Glomerular visceral epithelial cell (primary cell): ENCODE data around the gene RPL11.
"Not testable (repeated sequence)": the region's sequence is repeated elsewhere in the genome, so short reads cannot be mapped to it uniquely, and the experiment has no call there.

Experiments used
- DNase-seq: peaks from one replicate; pipeline ENCODE4 v3.0.0-alpha.2; 2016; ENCODE audit errors: extremely low spot score

Gene RPL11

DNA sequence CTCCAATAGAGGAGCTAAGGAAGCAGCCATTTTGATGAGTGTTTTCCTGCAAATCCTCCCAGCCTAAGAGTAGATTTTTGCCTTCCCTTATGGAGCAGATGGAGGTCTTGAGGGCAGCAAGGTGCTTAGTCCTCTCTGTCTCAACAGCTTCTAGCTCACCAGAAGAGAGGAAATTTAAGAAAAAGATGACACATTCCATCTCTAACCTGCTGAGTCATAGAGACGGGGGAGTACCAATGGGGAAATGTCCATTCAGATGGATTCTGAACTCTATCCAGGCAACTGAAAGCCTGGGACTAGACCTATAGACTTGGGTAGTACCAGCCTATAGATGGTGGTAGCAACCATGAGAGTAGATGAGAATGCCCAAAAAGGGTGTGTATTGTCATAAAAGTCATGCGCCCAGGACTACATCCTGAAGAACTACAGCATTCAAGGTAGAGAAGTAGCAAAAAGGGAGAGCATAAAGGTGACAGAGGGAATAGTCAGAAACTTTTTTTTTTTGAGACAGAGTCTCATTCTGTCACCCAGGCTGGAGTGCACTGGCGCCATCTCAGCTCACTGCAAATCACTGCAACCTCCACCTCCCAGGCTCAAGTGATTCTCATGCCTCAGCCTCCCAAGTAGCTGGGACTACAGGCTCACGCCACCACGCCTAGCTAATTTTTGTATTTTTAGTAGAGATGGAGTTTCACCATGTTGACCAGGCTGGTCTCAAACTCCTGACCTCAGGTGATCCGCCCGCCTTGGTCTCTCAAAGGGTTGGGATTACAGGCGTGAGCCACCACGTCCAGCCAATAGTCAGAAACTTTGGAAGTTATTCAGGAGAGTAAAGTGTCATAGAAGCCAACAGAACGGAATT is 41.0 kb downstream of the RPL11 start:
- DNase-seq = no peak

DNA sequence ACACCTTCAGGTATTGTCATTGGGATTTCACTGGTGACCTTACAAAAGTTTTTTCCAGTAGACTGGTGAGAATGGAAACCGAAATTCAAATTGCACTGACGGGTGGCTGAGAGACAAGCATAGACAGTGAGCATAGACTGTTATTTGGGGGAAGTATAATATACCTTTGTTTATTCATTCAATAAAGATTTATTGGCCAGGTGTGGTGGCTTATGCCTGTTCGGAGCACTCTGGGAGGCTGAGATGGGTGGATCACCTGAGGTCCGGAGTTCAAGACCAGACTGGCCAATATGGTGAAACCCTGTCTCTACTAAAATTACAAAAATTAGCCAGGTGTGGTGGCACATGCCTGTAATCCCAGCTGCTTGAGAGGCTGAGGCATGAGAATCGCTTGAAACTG is 41.7 kb downstream of the RPL11 start:
- not testable (repeated sequence) for DNase-seq

DNA sequence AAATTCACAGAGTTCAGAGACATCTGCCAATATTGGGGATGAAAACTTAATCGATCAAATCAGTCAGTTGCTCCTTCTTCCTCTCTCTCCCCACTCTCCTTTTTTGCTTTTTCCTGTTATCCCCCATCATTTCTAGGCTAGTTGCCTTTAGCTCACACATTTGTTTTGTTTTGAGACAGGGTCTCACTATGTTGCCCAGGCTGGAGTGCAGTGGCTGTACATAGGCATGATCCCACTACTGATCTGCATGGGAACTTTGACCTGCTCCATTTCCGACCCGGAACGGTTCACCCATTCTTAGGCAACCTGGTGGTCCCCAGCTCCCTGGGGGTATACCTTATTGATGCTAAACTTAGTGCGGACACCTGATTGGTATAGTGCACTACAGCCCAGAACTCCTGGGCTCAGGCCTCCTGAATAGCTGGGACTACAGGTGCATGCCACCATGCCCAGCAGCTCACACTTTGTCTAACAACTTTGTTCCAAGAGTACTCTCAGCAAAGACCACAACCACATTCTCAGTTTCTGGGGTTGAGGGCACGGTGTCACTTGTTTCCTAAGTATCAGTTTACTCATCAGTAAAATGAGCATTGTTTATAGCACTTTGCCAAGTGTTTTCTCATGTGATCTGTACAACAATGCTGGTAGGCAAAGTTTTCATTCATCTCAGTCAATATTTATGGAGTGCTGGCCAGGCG is 45.0 kb downstream of the RPL11 start:
- no peak for DNase-seq

DNA sequence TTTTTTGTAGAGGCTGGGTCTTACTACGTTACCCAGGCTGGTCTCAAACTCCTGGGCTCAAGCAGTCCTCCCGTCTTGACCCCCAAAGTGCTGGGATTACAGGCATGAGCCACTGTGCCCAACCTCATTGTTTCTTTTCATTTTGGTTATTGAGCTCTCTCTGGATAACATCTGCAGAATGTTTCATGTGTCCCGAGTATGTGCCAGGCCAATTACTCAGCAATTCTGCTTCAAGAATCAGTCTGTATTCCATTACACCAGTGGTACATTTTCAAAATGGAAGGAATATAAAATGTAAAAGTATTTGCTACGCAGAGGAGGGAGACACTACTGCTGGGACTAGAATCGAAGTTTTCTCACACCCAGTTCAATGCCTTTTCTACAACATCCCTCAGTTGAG is 50.0 kb downstream of the RPL11 start:
- DNase-seq = no peak

DNA sequence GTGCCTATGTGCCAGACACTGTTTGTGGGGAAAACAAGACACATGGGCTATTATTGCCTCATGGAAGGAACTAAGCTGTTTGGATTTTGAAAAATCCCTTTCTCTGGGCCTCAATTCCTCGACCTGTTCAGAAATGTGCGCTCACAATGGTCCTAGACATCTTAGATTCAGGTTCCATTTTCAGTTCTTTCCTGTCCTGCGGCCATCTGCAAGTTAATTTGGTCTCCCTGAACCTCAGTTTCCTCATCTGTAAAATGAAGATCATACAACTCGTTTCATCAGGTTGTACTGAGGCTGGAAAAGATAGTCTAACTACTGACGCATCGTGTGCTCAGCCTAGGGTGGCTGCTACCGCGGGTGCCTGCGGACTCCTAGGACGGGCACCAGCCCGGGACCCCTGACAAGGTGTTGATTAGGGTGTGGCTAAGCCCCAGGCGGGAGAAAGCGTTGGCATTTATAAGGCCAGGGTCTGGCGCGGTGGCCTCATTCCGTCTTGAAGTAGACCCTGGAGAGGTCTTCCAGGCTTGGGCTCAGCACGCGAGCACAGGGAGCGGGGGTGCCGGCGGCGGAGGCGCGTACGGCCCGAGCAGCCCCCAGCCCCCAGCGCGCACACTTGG is 51.2 kb downstream of the RPL11 start:
- no peak for DNase-seq

DNA sequence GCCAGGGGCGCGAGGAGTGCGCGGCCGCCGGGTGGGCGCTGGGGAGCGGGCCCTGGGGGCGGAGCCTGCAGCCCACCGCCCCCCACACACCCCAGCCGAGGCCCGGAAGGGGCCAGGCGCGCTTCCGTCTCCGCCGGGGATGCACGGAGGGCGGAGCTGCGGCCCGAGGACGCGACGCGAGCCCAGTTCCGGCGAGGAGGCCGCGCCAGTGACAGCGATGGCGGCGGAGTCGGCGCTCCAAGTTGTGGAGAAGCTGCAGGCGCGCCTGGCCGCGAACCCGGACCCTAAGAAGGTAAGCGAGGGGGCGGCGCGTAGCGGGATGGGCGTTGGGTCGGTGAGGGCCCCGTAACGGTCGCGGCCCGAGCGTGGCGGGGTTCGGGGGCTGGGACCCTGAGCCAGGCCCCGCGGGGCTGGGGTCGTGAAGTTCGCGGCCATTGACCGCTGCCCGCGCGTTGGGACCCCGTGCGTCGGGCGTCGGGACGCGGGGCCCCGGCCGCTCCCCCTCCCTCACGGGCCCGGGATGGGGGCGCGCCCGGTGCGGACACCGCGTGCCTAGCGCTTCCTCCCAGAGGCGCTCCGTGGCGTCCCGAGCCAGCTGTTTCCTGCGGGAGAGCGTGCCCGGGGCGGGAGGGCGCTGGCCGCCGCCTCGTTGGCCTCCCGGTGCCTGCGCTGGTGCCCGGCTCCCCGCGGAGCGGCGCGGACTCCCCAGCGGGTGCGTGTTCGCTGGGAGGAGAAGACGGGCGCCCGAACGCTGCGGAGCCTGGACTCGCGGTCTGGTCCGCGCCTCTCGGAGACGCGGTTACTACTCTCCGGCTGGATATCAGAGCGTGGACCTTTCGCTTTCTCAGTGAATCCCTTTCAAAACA is 51.9 kb downstream of the RPL11 start, which contains the start of gene ELOA:
Gene ELOA, plus strand, starts transcription at position 185 of the 866 bp plus-strand sequence. Its CDS starts 33 bp downstream, at position 218.
- DNase-seq = peak; percentile 70

DNA sequence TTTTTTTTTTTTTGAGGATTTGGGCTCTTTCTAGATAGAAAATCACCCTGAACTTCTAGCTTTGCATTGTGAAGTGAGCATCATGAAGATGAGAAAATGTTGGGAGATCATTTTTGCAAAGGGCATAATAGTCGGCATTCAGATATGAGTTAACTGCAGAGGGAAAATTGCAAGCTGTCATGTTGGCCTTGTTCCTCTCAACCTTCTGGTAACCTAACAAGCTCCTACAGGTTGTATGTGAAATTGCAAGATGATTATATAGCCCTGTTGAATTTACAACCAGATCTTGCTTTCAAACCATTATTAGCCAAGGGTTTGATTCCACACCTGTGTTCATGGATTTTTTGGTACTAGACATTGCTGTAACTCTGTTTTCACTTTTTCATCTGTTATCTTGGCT is 53.9 kb downstream of the RPL11 start:
- DNase-seq = peak; percentile 37
